ENCODE results near the gene GSDME.

The GSDME gene

GRCh38 chr7:24773646-24774045, 16.4 kb upstream of the GSDME start:
- TF ChIP-seq CTCF (IDR thresholded peaks at IDR 0.05; ENCODE audit: insufficient read depth, missing control alignments), result no peak
- DNase-seq (ENCODE audit: insufficient read length, low spot score), result no peak
- no peak for FAIRE-seq

- no peak for DNase-seq (ENCODE audit: insufficient read length, low spot score)
- FAIRE-seq, result no peak
- no peak for TF ChIP-seq CTCF (IDR thresholded peaks at IDR 0.05; ENCODE audit: insufficient read depth, missing control alignments)
These were observed 12.6 kb upstream of the GSDME start for GRCh38 chr7:24769851-24770250.

- TF ChIP-seq CTCF (IDR thresholded peaks at IDR 0.05; ENCODE audit: insufficient read depth, missing control alignments), result no peak
- DNase-seq (ENCODE audit: insufficient read length, low spot score) (no peak), FAIRE-seq (no peak)
These were observed 12.0 kb upstream of the GSDME start for GRCh38 chr7:24769014-24769830.

- FAIRE-seq (no peak), DNase-seq (ENCODE audit: insufficient read length, low spot score) (no peak)
- TF ChIP-seq CTCF (IDR thresholded peaks at IDR 0.05; ENCODE audit: insufficient read depth, missing control alignments), result no peak
These were observed 10.8 kb upstream of the GSDME start for GRCh38 chr7:24767878-24768569.

- TF ChIP-seq CTCF (IDR thresholded peaks at IDR 0.05; ENCODE audit: insufficient read depth, missing control alignments), result no peak
- FAIRE-seq (no peak), DNase-seq (ENCODE audit: insufficient read length, low spot score) (no peak)
These were observed 7.9 kb upstream of the GSDME start for GRCh38 chr7:24764972-24765744.

- no peak for TF ChIP-seq CTCF (IDR thresholded peaks at IDR 0.05; ENCODE audit: insufficient read depth, missing control alignments)
- FAIRE-seq, result no peak
- no peak for DNase-seq (ENCODE audit: insufficient read length, low spot score)
These were observed 6.7 kb upstream of the GSDME start for GRCh38 chr7:24764011-24764410.

Measured in D721Med (cell line).